Measurements from ENCODE around the gene CCDC38. TPM values are rescaled to one million over a fixed set of nuclear protein-coding genes. Genes with fewer than 3 reads are reported as not detected.

Gene CCDC38
- total RNA-seq, 2 experiments from 2014 or later, result 0.11 TPM; not detected in 1

GRCh38 chr12:95975491-95975890 is 33.1 kb upstream of the CCDC38 start:
- Mint-ChIP-seq H3K4me3 (no peak overlapping the region), H3K27me3 (no peaks in the 10 kb centered on the region), H3K9me3 (no peaks in the 10 kb centered on the region), H3K27ac (no peak overlapping the region), H3K36me3 (ENCODE audit: low read depth) (no peaks in the 10 kb centered on the region), H3K4me1 (ENCODE audit: low read depth) (no peaks in the 10 kb centered on the region)
- POLR2A ChIA-PET, result no interaction called here
- CTCF ChIA-PET, result no interaction called here
- no peak for TF ChIP-seq CTCF (IDR thresholded peaks at IDR 0.05)
- H3K4me3 ChIP-seq (ENCODE audit: low read length), result no peak overlapping the region
- H3K36me3 ChIP-seq (ENCODE audit: insufficient read depth, low read length), result no peaks in the 10 kb centered on the region
- H3K27ac ChIP-seq (ENCODE audit: low read depth in 1 of 2, low read length in 2 of 2), result no peak overlapping the region
- H3K4me1 ChIP-seq (ENCODE audit: insufficient read depth, low read length), result no peaks in the 10 kb centered on the region
- intact Hi-C loops (cut with DNase I, micrococcal nuclease), result no loop called here
- ATAC-seq (ENCODE audit: poor library complexity), result no peak
- DNase-seq, result no peak
- no peaks in the 10 kb centered on the region for H3K27me3 ChIP-seq (ENCODE audit: control insufficient read depth in 1 of 2, insufficient read depth in 2 of 2, low read length in 2 of 2)
- no peaks in the 10 kb centered on the region for H3K9me3 ChIP-seq (ENCODE audit: control insufficient read depth in 1 of 2, insufficient read depth in 1 of 2, low read length in 2 of 2)

GRCh38 chr12:95974358-95974757 is 31.9 kb upstream of the CCDC38 start:
- H3K4me3 Mint-ChIP-seq, result no peak overlapping the region
- H3K27me3 ChIP-seq (ENCODE audit: control insufficient read depth in 1 of 2, insufficient read depth in 2 of 2, low read length in 2 of 2), result no peaks in the 10 kb centered on the region
- H3K27ac Mint-ChIP-seq, result no peak overlapping the region
- no peaks in the 10 kb centered on the region for H3K36me3 Mint-ChIP-seq (ENCODE audit: low read depth)
- DNase-seq, result no peak
- H3K36me3 ChIP-seq (ENCODE audit: insufficient read depth, low read length), result no peaks in the 10 kb centered on the region
- no peak overlapping the region for H3K4me3 ChIP-seq (ENCODE audit: low read length)
- no peaks in the 10 kb centered on the region for H3K4me1 ChIP-seq (ENCODE audit: insufficient read depth, low read length)
- H3K4me1 Mint-ChIP-seq (ENCODE audit: low read depth), result no peaks in the 10 kb centered on the region
- no peak for ATAC-seq (ENCODE audit: poor library complexity)
- H3K27ac ChIP-seq (ENCODE audit: low read depth in 1 of 2, low read length in 2 of 2), result no peak overlapping the region
- ChIA-PET POLR2A (no interaction called here), CTCF (no interaction called here)
- intact Hi-C loops (cut with DNase I, micrococcal nuclease), result no loop called here
- H3K27me3 Mint-ChIP-seq, result no peaks in the 10 kb centered on the region
- no peaks in the 10 kb centered on the region for H3K9me3 ChIP-seq (ENCODE audit: control insufficient read depth in 1 of 2, insufficient read depth in 1 of 2, low read length in 2 of 2)
- TF ChIP-seq CTCF (IDR thresholded peaks at IDR 0.05), result no peak
- no peaks in the 10 kb centered on the region for H3K9me3 Mint-ChIP-seq

GRCh38 chr12:95972832-95973456 is 30.5 kb upstream of the CCDC38 start:
- TF ChIP-seq CTCF (IDR thresholded peaks at IDR 0.05), result no peak
- H3K9me3 Mint-ChIP-seq, result no peaks in the 10 kb centered on the region
- no peak overlapping the region for H3K27ac ChIP-seq (ENCODE audit: low read depth in 1 of 2, low read length in 2 of 2)
- CTCF ChIA-PET, result no interaction called here
- no peak overlapping the region for H3K4me3 ChIP-seq (ENCODE audit: low read length)
- DNase-seq, result no peak
- H3K27ac Mint-ChIP-seq, result no peak overlapping the region
- peaks cover 5% of the 10 kb centered on the region for H3K36me3 Mint-ChIP-seq (ENCODE audit: low read depth)
- no peaks in the 10 kb centered on the region for H3K4me1 Mint-ChIP-seq (ENCODE audit: low read depth)
- no peaks in the 10 kb centered on the region for H3K4me1 ChIP-seq (ENCODE audit: insufficient read depth, low read length)
- H3K36me3 ChIP-seq (ENCODE audit: insufficient read depth, low read length), result no peaks in the 10 kb centered on the region
- no peaks in the 10 kb centered on the region for H3K27me3 Mint-ChIP-seq
- H3K9me3 ChIP-seq (ENCODE audit: control insufficient read depth in 1 of 2, insufficient read depth in 1 of 2, low read length in 2 of 2), result no peaks in the 10 kb centered on the region
- POLR2A ChIA-PET, result no interaction called here
- ATAC-seq (ENCODE audit: poor library complexity), result no peak
- intact Hi-C loops (cut with DNase I, micrococcal nuclease), result no loop called here
- H3K27me3 ChIP-seq (ENCODE audit: control insufficient read depth in 1 of 2, insufficient read depth in 2 of 2, low read length in 2 of 2), result no peaks in the 10 kb centered on the region
- no peak overlapping the region for H3K4me3 Mint-ChIP-seq

Measured in CD4-positive, alpha-beta T cell (primary cell).